Measurements from ENCODE around the gene UMODL1. TPM values are rescaled to one million over a fixed set of nuclear protein-coding genes. Genes with fewer than 3 reads are reported as not detected.

The UMODL1 gene
- total RNA-seq, 4 donors from 2014 or later = 0.15 to 0.21 TPM; not detected in 2

GRCh38 chr21:42096566-42096965, 25.4 kb downstream of the UMODL1 start:
- Histone ChIP-seq H3K9me3 (no peaks in the 10 kb centered on the region), H3K36me3 (no peaks in the 10 kb centered on the region), H3K4me1 (peaks cover 24% of the 10 kb centered on the region), H3K27me3 (no peaks in the 10 kb centered on the region), H3K27ac (peak overlapping the region; percentile 80), H3K4me3 (no peak overlapping the region)
- DNase-seq (ENCODE audit: low spot score in 2 of 2) = no peak
- WGBS = 53% methylated on average over 10 of the region's 10 CpGs
- TF ChIP-seq POLR2A (IDR thresholded peaks at IDR 0.05) (no peak), EP300 (IDR thresholded peaks at IDR 0.05) (no peak), POLR2AphosphoS5 (IDR thresholded peaks at IDR 0.05) (no peak), CTCF (IDR thresholded peaks at IDR 0.05) (no peak)

GRCh38 chr21:42097274-42097673, 26.2 kb downstream of the UMODL1 start:
- no peak overlapping the region for H3K4me3 ChIP-seq
- H3K27me3 ChIP-seq = no peaks in the 10 kb centered on the region
- peaks cover 24% of the 10 kb centered on the region for H3K4me1 ChIP-seq
- H3K9me3 ChIP-seq = no peaks in the 10 kb centered on the region
- H3K36me3 ChIP-seq = no peaks in the 10 kb centered on the region
- no peak for DNase-seq (ENCODE audit: low spot score in 2 of 2)
- TF ChIP-seq POLR2AphosphoS5 (IDR thresholded peaks at IDR 0.05) (no peak), POLR2A (IDR thresholded peaks at IDR 0.05) (no peak)
- 74% methylated on average over 3 of the region's 3 CpGs for WGBS
- H3K27ac ChIP-seq = peak overlapping the region; percentile 80

GRCh38 chr21:42097860-42098454, 26.8 kb downstream of the UMODL1 start:
- TF ChIP-seq POLR2A (IDR thresholded peaks at IDR 0.05) (no peak), CTCF (IDR thresholded peaks at IDR 0.05) (no peak), EP300 (IDR thresholded peaks at IDR 0.05) (no peak), POLR2AphosphoS5 (IDR thresholded peaks at IDR 0.05) (no peak)
- H3K4me1 ChIP-seq = peaks cover 24% of the 10 kb centered on the region
- no peaks in the 10 kb centered on the region for H3K9me3 ChIP-seq
- WGBS = 25% methylated on average over 7 of the region's 8 CpGs
- H3K27ac ChIP-seq = peak overlapping the region; percentile 80
- H3K4me3 ChIP-seq = no peak overlapping the region
- no peak for DNase-seq (ENCODE audit: low spot score in 2 of 2)
- no peaks in the 10 kb centered on the region for H3K27me3 ChIP-seq
- no peaks in the 10 kb centered on the region for H3K36me3 ChIP-seq

GRCh38 chr21:42098957-42099505, 27.9 kb downstream of the UMODL1 start:
- Histone ChIP-seq H3K4me1 (peaks cover 17% of the 10 kb centered on the region), H3K9me3 (no peaks in the 10 kb centered on the region), H3K36me3 (no peaks in the 10 kb centered on the region), H3K27ac (no peak overlapping the region), H3K4me3 (no peak overlapping the region), H3K27me3 (no peaks in the 10 kb centered on the region)
- TF ChIP-seq POLR2AphosphoS5 (IDR thresholded peaks at IDR 0.05) = no peak
- no peak for TF ChIP-seq CTCF (IDR thresholded peaks at IDR 0.05)
- TF ChIP-seq EP300 (IDR thresholded peaks at IDR 0.05) = no peak
- no peak for TF ChIP-seq POLR2A (IDR thresholded peaks at IDR 0.05)
- no peak for DNase-seq (ENCODE audit: low spot score in 2 of 2)
- WGBS = 92% methylated on average over 21 of the region's 21 CpGs

- peaks cover 17% of the 10 kb centered on the region for H3K4me1 ChIP-seq
- no peak overlapping the region for H3K4me3 ChIP-seq
- H3K27me3 ChIP-seq = no peaks in the 10 kb centered on the region
- H3K36me3 ChIP-seq = no peaks in the 10 kb centered on the region
- H3K27ac ChIP-seq = no peak overlapping the region
- 91% methylated on average over 14 of the region's 14 CpGs for WGBS
- TF ChIP-seq EP300 (IDR thresholded peaks at IDR 0.05) (no peak), CTCF (IDR thresholded peaks at IDR 0.05) (no peak), POLR2A (IDR thresholded peaks at IDR 0.05) (no peak), POLR2AphosphoS5 (IDR thresholded peaks at IDR 0.05) (no peak)
- DNase-seq (ENCODE audit: low spot score in 2 of 2) = no peak
- H3K9me3 ChIP-seq = no peaks in the 10 kb centered on the region
These were observed 30.1 kb downstream of the UMODL1 start for GRCh38 chr21:42101246-42101645.

Data from suprapubic skin (tissue), 4 donors.